Urothelium cell line (cell line): Measurements from ENCODE around the gene CFAP46.
"Not testable (repeated sequence)": the region's sequence is repeated elsewhere in the genome, so short reads cannot be mapped to it uniquely, and the experiment has no call there.

ENCODE experiments used
- DNase-seq: peaks from one replicate; pipeline ENCODE4 v3.0.0; 2011; ENCODE audit warnings: low spot score, mixed read lengths
- FAIRE-seq: peaks from 2 replicates; lab custom pipeline; 2011; peaks lifted over from hg19 to GRCh38; lab: Jason Lieb, UNC

Gene CFAP46

DNA sequence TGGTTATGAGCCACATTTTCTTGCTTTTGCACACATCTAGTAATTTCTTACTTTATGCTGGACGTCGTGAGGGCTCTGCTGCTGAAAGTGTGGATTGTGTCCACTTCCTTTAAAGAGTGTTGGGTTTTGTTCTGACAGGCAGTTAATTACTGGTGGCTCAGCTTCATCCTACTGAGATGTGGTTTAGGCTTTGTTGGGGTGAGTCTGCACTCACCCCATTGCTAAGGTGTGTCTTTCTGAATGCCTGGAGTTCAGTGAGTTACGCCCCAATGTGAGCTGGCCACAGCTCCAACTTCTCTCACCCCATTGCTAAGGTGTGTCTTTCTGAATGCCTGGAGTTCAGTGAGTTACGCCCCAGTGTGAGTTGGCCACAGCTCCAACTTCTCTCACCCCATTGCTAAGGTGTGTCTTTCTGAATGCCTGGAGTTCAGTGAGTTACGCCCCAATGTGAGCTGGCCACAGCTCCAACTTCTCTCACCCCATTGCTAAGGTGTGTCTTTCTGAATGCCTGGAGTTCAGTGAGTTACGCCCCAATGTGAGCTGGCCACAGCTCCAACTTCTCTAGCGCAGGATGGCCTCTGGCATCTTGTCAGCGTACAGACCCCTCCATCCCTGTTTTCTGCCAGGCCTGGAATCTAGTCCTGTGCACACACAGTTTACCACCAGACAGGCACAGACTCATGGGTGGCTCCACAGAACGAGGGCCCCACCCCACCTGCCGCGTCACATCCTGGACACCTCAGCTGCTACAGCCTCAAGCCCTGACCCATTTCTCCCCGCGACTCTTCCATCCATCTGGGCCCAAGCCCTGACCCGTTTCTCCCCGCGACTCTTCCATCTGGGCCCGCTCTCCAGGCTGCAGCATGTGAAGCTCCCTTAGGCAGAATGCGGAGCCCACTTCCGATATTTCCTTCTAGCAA lies 39.5 kb downstream of the CFAP46 start:
- not testable (repeated sequence) for FAIRE-seq

DNA sequence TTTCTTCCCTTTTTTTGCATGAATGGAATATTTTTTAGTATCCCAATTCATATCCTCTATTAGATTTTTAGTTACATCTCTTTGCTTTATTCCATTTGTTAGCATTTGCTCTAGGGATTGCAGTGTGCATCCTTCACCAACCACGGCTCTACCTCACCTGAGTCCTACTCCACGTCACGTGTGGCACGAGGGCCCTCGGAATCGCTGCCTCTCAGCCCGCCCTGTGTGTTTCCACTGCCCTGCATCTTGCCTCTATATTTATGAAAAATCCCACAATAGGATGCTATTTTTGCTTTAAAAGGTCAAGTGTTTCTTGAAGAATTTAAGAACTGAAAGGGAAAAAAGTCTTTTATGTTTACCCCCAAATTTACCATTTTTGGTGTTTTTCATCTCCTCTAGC lies 41.0 kb downstream of the CFAP46 start:
- no peak for DNase-seq
- FAIRE-seq = no peak

More for the DNA sequence above, 39.5 kb downstream of the CFAP46 start:
- DNase-seq = not testable (repeated sequence)

DNA sequence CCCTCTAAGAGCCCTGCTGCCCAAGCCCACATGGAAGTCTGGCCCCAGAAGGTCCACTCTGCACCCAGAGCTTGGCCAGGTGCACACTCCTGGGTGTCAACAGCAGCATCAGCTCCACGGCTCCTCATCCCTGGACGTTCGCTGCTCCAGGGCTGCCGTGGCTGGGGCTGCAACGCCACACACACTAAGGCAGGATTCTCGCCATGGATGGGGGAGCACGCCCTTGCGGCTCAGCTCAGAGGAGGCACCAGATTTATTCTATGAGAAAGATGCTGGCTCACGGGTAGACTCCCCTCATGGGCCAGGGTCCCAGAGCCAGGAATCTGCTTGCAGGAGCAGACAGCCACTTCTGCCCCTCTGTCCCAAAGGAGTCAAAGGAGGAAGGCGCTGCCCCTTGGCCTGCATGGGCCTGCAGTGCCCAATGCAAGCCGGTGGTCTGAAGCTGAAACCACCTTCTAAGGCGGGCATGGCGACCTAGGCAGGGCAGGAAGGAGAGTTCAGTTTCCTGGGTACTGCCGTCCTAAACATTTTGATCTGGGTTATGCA lies 42.1 kb downstream of the CFAP46 start:
- FAIRE-seq = no peak
- no peak for DNase-seq

DNA sequence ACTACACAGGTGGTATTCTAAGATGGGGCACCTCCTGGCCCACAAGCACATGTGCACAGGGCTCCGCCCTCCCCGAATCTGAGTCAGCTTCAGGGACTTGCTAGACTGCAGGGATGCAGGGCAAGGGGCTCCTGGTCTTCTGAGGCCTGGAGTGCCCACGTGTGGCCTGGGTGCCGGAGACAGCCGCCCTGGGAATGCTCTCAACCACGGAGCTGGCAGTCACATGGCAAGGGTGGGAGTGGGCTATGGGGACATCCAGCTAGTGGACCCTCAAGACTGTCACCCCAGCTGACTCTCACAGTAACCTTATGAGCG lies 42.7 kb downstream of the CFAP46 start:
- no peak for FAIRE-seq
- no peak for DNase-seq

DNA sequence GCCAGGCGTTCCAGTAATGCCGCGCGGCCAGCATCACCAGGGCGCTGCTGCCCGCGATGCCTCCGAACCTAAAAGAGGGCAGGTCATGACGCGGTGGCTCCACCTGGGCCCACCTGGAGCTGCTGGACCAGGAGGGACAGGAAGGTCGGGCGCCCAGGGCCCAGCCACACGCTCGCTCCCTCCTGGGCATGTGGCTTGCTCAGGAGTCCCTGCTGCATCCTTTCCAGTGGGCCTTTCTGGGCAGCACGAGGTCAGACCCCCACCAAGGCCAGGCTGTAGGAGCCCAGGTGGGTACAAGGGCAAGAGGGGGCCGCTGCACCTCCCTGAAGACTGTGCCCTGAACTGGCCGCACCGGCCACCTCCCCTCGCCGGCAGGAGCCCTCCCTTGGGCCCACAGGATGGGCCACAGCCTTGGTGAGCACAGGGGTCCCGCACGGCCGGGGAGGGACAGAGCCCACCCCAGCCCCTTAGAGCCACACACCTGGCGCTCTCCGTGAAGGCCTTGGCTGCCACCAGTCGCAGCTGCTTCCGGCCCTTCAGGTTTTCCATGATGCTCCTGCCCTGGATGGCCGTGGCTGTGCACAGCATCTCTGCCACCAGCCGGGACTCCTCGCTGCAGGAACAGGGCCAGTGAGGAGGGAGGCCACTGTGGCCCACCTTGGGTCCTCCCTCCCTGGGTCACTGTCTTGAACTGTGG lies 43.2 kb downstream of the CFAP46 start:
- FAIRE-seq = no peak
- no peak for DNase-seq

DNA sequence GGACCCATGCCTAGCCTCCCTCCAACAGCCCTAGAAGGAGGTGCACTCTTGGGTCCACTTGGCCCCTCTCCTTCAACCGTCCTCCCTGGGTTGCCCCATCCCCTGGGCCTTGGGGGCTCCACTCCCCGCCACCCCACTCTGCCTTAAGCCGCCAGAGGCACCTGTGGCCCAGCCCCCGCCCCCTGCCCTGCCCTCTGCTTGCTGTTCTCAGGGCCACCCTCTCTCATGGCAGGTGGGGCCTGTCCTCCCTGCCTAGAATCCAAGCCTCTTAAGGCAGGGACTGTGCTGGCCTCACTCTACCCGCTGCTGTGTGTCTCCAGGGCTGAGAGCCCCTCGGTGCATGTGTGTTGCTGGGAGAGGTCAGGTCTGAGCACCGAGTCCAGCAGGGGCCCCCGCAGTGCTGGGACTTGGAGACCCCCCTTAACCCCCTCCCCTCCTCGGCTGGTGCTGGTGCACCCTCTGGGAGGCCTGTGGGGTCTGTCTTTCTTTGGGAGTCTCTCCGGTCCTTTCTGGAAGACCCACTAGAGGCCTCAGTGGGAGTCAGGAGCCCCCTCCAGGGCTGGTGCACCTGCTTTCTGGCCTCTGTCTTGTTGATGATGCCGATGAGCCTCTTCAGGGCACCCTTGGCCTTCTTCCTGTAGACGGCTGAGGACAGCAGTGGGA lies 43.8 kb downstream of the CFAP46 start:
- DNase-seq (no peak), FAIRE-seq (no peak)

DNA sequence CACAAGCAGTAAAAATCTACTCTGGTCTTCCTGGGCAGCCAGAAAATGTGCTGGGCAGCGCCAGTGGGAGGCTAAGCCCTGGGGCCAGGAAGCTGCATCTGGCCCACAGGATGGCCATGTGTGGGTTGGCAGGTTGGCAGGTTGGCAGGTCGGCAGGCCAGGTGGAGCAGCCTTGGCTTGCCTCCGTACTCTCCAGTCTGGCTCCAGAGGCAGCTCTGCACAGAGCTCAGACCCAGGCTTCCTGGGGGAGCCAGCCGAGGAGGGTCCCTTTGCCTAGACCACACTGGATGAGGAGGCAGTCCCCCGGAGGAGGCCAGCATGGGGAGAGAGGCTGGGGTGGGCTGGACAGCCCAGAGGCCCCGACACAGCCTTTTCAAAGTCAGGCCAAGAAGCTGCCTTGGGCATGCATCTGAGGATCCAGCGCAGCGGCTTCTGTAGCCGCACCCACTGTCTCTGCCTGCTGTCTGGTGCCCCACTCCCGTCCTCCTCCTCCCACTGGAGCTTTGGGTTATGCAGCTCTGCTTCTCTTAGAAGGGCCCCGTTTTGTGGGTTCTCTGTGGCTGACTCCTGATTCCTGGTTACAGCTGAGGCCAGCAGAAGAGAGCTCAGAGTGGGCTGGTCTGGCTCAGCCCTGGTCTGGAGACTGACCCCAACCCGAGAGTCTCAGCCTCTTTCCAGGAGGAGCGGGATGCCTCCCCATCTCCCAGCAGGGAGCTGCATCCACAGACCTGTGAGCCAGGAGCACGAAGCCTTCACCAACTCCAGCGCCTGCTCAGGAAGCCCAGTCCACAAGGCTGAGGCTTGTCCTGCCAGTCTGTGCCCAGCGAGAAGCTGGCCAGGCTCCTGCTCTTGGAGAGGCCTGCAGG lies 44.6 kb downstream of the CFAP46 start:
- FAIRE-seq (no peak), DNase-seq (no peak)

DNA sequence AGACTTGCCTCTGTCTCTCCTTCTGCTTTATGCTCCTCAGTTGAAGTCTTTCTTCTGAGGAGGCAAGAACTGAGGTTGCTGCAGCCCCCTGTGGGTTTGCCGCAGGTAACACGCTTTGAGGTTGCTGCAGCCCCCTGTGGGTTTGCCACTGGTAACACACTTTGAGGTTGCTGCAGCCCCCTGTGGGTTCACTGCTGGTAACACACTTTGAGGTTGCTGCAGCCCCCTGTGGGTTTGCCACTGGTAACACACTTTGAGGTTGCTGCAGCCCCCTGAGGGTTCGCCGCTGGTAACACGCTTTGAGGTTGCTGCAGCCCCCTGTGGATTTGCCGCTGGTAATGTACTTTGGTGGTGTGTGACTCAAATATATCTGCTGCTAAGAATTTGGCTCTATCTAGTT lies 48.6 kb downstream of the CFAP46 start:
- not testable (repeated sequence) for FAIRE-seq, DNase-seq

DNA sequence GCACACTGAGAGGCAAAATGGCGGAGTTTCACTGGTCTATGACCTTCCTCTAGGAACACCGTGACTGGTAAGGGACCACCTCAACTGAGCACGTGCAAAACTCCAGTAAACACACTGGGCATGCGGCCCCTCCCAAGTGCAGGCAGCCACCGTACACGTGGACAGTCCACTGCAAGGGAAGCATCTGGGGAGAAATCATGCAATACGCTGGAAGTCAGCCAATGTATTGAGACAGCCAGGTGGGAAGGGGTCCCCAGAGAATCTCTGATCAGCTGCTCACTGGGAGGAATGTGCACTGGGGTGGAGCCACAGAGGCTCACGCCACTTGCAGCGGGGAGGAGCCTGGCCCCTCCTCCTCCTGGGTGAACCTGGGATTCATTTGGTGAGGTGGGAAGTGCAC lies 49.3 kb downstream of the CFAP46 start:
- FAIRE-seq = no peak
- no peak for DNase-seq

DNA sequence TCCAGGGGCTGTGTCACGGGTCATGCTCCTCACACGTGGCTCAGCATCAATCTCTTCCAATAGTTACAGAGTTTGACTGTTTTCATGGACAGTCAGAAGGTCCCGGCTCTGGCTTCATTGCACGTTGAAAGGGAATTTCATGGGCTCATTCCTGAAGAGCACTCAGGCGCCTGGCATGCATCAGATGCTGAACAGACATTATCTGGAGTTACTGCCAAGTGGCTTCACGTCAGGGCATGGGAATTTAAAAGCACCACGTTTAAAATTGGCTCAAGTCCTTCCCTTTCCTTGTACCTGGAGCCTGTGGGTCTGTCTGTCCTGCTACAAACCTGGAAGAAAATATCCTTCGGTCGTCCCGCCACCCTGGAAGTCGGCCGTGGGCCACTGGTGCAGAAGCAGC lies 50.4 kb downstream of the CFAP46 start:
- DNase-seq = no peak
- FAIRE-seq = no peak

DNA sequence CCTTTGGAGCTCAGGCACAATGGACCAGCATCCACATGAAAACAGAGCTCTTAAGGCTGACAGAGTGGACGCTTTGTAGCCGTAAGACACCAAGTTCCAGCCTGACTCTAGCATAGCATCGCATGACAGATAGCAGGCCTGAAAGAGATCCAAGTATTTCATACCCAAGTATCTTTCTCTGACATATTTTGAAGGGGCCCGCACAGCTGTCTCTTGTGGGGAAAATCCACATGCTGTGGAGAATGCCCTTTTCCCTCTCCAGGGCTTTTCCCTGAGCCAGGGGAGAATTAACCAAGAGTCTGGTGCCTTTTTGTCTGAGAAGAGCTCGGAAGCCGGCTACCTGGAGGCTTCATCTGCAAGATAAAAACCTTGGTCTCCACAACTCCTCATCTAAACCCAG lies 51.0 kb downstream of the CFAP46 start:
- DNase-seq (no peak), FAIRE-seq (no peak)

DNA sequence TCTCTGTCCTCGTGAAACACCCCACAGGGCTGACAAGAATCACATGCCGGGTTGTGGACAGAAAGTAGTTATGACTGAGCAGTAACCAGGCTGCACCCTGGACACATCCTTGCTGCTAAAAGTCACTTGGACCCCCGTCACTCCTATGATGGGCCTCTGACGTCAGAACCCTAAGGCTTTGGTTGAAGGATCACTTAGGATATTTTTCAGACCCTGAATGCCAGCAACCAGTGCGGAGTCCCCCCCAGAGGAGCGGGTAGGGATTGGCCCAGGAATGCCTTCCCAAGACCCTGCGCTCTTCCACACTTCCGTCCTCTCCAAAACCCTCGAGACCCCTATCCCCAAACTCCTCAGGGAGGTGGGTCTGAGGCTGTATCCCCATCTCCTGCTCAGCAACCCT lies 52.1 kb downstream of the CFAP46 start:
- DNase-seq = no peak
- FAIRE-seq = no peak

DNA sequence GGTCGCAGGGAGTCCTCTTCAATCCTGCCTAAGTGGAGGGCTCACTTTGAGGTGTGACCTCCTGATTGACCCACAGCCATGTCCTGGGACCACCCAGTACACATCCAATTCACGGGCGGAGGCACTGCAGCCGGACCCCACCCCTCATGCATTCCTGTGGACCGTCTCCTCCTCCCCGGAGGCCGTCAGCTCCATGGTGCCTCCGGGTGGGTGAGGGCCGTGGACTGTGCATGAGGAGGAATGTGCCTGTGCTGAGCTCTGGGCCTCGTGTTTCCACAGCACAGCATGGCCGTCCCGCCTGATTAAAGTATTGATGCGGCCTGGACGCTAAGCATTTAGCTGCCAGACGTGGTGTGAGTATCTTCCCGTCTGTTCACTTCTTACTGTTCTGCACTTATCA lies 52.8 kb downstream of the CFAP46 start:
- FAIRE-seq (no peak), DNase-seq (no peak)

DNA sequence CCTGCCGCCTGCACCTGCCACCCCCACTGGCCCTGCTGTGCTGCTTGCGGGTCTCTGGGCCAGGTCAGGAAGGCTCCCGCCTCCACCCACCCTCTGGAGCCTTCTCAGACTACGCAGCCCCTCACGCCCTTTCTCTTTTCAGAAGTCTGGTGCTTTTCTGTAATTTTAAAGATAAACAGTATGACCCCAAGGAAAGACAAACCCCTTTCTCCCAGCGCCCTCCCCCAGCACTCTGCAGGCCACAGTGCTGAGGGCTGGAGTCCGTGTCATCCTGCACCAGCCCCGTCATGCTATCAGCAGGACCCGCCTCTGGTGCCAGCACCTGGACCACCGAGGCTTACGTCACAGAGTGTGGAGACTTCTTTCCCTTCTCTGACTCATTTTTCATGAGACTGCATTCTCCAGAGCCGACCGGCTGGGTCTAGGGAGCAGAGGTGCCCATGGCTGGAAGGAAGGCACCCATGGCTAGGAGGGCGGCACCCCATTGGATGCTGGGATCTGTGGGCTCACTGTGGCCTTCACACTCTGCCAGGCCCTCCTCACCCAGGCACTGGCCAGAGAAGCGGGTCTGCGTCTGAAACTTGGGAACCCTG lies 53.4 kb downstream of the CFAP46 start:
- no peak for FAIRE-seq

DNA sequence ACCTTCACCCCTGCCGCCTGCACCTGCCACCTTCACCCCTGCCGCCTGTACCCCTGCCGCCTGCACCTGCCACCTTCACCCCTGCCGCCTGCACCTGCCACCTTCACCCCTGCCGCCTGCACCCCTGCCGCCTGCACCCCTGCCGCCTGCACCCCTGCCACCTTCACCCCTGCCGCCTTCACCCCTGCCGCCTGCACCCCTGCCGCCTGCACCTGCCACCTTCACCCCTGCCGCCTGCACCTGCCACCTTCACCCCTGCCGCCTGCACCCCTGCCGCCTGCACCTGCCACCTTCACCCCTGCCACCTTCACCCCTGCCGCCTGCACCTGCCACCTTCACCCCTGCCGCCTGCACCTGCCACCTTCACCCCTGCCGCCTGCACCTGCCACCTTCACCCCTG lies 53.9 kb downstream of the CFAP46 start:
- not testable (repeated sequence) for FAIRE-seq, DNase-seq

More for the DNA sequence above, 53.4 kb downstream of the CFAP46 start:
- peak; percentile 37 for DNase-seq

DNA sequence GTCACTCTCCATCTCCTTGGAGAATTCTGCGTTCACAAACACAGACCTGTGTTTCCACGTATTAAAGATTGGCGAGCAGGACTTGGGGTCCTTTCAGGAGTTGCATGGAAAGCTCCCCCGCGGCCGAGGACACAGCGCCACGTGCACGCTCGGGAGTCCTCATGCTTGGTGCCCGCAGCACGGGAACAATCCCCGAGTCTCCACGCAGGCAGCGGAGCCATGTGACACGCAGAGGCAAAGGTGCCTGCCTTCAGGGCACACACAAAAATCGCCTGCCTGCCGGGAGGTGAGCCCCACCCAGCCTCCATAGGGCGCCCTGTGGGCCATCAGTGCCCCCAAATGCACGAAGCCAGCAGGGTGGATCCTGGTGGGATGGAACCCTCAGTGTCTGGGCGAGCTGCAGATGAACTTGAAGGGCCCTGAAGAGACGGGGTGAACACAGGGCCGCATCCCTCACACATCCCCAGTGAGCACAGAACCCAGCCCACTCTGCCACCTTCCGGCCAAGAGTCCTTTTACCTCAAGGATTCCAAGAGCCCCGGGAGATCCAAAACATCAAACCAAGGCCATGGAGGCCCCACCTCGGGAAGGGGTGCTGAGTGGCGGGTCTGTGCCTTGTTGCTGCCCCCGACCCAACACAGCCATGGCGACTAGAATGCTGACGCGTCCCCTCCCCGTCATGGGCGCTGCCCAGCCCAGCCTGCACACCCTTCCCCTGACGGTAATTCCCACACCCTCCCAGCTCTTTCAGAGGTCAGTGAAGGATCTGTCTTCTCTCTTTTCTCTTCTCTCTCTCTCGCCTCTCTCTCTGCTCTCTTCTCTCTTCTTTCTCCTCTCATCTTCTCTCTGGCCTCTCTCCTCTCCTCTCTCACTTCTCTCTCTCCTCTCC lies 55.9 kb downstream of the CFAP46 start:
- DNase-seq (no peak), FAIRE-seq (no peak)

DNA sequence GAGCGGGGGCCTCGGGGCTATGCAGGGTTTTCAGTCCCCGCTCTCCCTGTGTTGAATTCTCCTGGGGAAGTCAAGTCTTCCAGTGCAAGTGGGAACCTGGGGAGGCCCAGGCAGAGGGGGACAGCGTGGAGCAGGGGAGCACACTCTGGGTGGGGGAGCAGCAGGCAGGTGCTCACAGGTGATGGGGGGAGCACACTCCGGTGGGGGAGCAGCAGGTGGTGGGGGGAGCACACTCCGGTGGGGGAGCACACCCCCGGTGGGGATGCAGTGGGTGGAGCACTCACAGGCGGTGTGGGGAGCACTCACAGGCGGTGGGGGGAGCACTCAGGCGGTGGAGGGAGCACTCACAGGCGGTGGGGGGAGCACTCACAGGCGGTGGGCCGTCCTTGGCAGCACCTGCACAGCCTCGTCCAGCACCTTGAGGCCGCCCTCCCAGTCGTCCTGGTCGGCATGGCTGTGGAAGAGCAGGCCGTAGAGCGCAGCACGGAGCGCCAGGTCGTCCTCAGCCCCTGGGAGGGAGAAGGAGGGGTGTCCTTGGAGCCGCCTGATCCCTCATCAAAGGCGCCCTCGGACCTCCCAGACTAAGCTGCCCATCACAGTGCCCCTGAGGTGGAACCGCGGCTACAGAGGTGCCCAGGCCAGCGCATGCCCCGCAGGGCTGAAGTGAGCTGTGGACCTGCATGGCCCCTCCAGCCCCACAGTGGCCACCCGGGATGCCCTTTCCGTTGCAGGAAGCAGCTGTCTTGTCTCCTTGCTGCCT lies 56.7 kb downstream of the CFAP46 start:
- DNase-seq (no peak), FAIRE-seq (no peak)

DNA sequence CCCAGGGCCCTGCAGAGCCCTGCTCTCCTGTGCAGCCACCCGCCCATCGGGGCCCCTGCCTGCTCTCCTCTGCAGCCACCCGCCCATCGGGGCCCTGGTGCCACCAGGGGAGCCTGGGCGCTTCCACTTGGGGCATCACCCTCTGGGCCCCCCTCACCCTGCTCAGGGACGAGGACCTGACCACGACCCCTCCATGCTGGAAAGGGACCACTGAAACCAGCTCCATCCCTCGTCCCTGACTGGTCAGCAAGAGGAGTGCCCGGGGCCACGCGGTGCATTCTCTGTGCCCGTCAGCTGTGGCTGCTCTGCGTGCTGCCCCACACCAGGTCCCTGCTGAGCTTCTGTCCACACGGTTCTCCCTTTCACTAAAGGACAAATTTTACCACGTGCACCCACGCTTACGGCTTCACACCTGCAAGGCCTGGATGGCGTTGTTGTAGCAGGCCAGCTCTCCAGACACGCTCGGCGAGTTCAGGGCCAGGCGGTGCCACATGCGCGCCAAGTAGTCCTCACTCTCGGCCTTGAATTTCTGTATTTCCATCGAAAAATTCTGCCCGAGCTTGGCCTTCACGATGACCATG lies 57.6 kb downstream of the CFAP46 start:
- DNase-seq (no peak), FAIRE-seq (no peak)
